KMS-11 (cell line): ENCODE results near the gene NDST1.
A peak's percentile ranks its signal among the peaks of the same experiment; 100 is the strongest.

Experiments
- H2AFZ ChIP-seq: fragments of 200-600 bp; sonication (generic); 2 replicates; pipeline ENCODE4 v1.6.1; 2016; ENCODE audit warnings: antibody characterized with exemption, mixed run types, low read depth
- H3K27ac ChIP-seq: fragments of 200-600 bp; sonication (generic); 2 replicates; pipeline ENCODE4 v1.6.1; 2016; ENCODE audit warnings: mild to moderate bottlenecking, mixed run types
- H3K27me3 ChIP-seq: fragments of 200-600 bp; sonication (generic); 2 replicates; pipeline ENCODE4 v1.6.1; 2017; ENCODE audit warnings: mild to moderate bottlenecking, low read depth, mixed run types, moderate library complexity; ENCODE audit not compliant: insufficient read depth
- H3K36me3 ChIP-seq: fragments of 200-600 bp; sonication (generic); 2 replicates; pipeline ENCODE4 v1.6.1; 2017; ENCODE audit warnings: mild to moderate bottlenecking, mixed run types; ENCODE audit not compliant: insufficient read depth
- H3K4me1 ChIP-seq: fragments of 200-600 bp; sonication (generic); 2 replicates; pipeline ENCODE4 v1.6.1; 2016; ENCODE audit warnings: mild to moderate bottlenecking, low read depth, mixed run types; ENCODE audit not compliant: poor library complexity, severe bottlenecking
- H3K4me2 ChIP-seq: fragments of 200-600 bp; sonication (generic); 2 replicates; pipeline ENCODE4 v1.7.0; 2016; ENCODE audit warnings: mild to moderate bottlenecking, mixed run types
- H3K4me3 ChIP-seq: fragments of 200-600 bp; sonication (generic); IDR thresholded peaks from 2 replicates; pipeline ENCODE4 v1.6.1; 2017; ENCODE audit warnings: low read depth, low read length, mixed read lengths; ENCODE audit not compliant: insufficient read depth
- H3K79me2 ChIP-seq: fragments of 200-600 bp; sonication (generic); 2 replicates; pipeline ENCODE4 v1.6.1; 2016; ENCODE audit warnings: low read depth, mixed run types; ENCODE audit not compliant: insufficient read depth
- H3K9ac ChIP-seq: fragments of 200-600 bp; sonication (generic); 2 replicates; pipeline ENCODE4 v1.6.1; 2016; ENCODE audit warnings: mild to moderate bottlenecking, mixed run types
- H4K20me1 ChIP-seq: fragments of 200-600 bp; sonication (generic); 2 replicates; pipeline ENCODE4 v1.6.1; 2016; ENCODE audit warnings: mild to moderate bottlenecking, mixed run types; ENCODE audit not compliant: insufficient read depth
- TF ChIP-seq, protein P1 (sequence below): fragments of 200-600 bp; sonication (generic); conservative IDR thresholded peaks from 2 replicates; pipeline ENCODE4 v1.6.1; 2017; ENCODE audit warnings: low read depth, mild to moderate bottlenecking, antibody characterized with exemption, low read length, moderate library complexity, mixed read lengths

Gene NDST1

DNA sequence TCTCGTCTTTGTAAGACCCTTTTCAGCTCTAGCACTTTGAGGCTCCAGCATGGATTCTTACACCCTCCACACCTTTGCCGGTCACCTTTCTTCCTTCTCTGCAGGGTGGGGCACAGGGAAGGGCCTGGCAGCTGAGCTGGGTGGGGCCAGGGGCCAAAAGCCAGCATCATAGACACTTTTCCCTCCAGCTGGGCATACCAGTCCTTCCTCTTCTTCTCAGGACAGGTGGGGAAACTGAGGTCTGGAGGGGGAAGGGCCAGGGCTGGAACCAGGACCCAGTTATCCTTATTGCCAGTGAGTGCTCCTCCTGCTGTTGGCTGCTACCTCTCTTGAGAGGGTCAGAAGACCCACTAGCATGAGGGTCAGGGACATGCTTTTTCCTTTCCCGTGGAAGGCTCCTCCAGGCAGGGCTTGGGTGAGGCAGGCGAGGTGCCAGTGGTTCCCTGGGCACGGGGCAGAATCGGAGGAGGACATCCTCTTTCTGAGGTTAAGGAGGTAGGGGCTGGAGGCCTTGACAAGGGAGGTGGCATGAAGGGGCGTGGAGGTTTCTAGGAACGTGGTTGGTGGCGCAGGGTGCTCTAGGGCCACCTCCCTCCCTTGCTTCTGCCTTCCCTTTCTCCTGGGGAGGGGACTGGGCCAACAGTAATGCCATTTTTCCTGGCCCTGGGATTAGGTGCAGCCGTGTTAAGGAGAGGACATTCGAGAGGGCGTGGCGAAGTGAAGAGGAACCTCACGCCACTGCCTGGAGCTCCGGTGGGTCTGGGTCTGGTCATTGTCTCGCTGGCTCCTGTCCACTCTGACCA lies at the start of gene NDST1:
Gene NDST1 (plus strand): TSS at position 658 of the 803 bp plus-strand sequence. CDS start 13,124 bp downstream, outside the sequence.
- Histone ChIP-seq H2AFZ (no peak within 1 kb of the TSS), H3K4me1 (no peaks in the 10 kb centered on the region), H3K36me3 (no peaks in the 10 kb centered on the region), H3K79me2 (no peaks in the 10 kb centered on the region), H3K4me3 (no peak within 1 kb of the TSS), H4K20me1 (no peaks in the 10 kb centered on the region), H3K27ac (no peak within 1 kb of the TSS), H3K4me2 (no peak within 1 kb of the TSS), H3K27me3 (no peaks in the 10 kb centered on the region), H3K9ac (no peak within 1 kb of the TSS)
- TF ChIP-seq, protein P1, sequence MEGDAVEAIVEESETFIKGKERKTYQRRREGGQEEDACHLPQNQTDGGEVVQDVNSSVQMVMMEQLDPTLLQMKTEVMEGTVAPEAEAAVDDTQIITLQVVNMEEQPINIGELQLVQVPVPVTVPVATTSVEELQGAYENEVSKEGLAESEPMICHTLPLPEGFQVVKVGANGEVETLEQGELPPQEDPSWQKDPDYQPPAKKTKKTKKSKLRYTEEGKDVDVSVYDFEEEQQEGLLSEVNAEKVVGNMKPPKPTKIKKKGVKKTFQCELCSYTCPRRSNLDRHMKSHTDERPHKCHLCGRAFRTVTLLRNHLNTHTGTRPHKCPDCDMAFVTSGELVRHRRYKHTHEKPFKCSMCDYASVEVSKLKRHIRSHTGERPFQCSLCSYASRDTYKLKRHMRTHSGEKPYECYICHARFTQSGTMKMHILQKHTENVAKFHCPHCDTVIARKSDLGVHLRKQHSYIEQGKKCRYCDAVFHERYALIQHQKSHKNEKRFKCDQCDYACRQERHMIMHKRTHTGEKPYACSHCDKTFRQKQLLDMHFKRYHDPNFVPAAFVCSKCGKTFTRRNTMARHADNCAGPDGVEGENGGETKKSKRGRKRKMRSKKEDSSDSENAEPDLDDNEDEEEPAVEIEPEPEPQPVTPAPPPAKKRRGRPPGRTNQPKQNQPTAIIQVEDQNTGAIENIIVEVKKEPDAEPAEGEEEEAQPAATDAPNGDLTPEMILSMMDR, result no peak

DNA sequence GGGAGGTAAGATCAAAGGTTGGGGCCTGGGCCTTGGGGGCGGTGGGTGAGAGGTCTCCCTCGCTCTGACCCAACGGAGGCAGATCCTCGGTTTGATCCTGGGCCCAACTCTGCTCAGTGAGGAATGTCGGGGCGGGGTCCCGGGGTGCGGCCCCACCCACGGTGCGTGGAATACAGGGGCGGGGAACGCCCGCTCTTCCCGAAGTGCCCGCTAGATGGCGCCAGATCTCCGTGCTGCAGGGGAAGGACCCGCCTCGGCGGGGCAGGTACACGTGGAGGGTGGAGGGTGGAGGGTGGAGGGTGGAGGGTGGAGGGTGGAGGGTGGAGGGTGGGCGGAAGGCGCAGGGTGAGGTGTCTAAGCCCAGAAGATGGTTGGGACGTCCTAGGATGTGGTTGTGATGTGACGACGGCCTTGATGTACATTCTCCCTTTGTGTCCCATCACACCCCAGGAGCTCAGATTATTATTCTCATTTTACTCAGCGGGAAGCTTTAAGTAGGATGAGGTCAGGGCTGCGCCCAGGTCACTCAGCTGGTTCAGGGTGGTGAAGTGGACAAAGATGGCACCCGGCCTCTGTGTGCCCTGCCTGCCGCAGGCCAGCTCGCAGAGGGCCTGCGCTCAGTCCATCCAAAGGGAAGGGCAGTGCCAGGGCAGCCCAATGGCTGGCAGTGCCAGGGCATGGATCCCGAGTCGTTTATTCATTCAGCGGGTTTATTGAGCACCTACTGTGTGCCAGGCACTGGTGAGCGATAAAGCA lies 49.0 kb upstream of the NDST1 start:
- Histone ChIP-seq H3K4me1 (peaks cover 19% of the 10 kb centered on the region), H2AFZ (peak overlapping the region; percentile 59), H4K20me1 (no peaks in the 10 kb centered on the region), H3K36me3 (no peaks in the 10 kb centered on the region), H3K79me2 (no peaks in the 10 kb centered on the region), H3K4me2 (0 out of 2 replicates have a peak overlapping the region, but pooled peaks have one; percentile 33), H3K27ac (no peak overlapping the region), H3K27me3 (no peaks in the 10 kb centered on the region), H3K4me3 (no peak overlapping the region), H3K9ac (no peak overlapping the region)
- TF ChIP-seq, protein P1, result no peak; the same call in 1 of the 2 replicates

DNA sequence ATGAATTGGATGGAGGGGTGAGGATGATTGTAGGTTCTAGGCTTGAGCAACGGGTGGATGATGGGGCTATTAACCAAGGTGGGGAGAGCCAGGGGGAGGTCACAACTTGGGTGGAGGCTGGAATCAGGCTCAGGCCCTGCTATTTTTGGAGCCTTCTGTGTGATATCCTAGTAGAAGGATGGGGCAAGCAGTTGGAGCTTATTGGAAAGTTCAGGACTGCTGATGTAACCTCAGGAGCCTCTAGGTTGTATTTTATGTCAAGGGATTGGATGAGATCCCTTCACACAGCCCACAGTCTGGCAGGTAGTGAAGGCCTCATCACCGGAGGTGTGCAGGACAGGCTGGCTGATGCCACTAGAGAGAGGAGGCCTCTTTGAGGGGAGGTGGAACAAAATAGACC lies 47.1 kb upstream of the NDST1 start:
- Histone ChIP-seq H4K20me1 (no peaks in the 10 kb centered on the region), H3K36me3 (no peaks in the 10 kb centered on the region), H3K27me3 (no peaks in the 10 kb centered on the region), H3K9ac (peak overlapping the region; percentile 18; the same call in 1 of the 2 replicates), H3K27ac (peak overlapping the region; percentile 40), H3K4me3 (no peak overlapping the region), H3K4me1 (peaks cover 19% of the 10 kb centered on the region), H3K4me2 (peak overlapping the region; percentile 33), H3K79me2 (no peaks in the 10 kb centered on the region), H2AFZ (peak overlapping the region; percentile 49)
- TF ChIP-seq, protein P1, result no peak

DNA sequence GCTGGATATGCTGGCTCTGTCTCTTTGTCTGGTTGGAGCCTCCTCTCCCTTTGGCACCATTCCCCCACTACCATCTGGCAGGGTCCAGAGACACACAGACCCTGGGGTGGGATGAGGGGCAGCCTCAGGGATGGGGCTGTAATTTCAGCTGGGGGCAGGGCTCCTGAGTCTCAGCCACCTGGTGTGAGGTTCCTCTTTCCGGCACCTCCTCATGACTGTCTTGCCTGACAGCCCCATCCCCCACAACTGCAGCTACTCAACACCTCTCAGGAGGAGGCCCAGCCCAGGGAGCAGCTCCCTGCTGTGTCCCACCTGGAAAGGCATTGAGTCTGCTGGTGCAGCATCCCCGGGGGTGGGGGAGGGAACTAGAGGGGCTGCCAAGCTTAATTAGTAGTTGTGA lies 46.7 kb upstream of the NDST1 start:
- TF ChIP-seq, protein P1, result no peak
- no peaks in the 10 kb centered on the region for H3K79me2 ChIP-seq
- H3K9ac ChIP-seq, result peak overlapping the region; percentile 18; the same call in 1 of the 2 replicates
- no peaks in the 10 kb centered on the region for H3K36me3 ChIP-seq
- H3K27ac ChIP-seq, result peak overlapping the region; percentile 40
- no peak overlapping the region for H3K4me3 ChIP-seq
- no peaks in the 10 kb centered on the region for H4K20me1 ChIP-seq
- peaks cover 19% of the 10 kb centered on the region for H3K4me1 ChIP-seq
- no peaks in the 10 kb centered on the region for H3K27me3 ChIP-seq
- H2AFZ ChIP-seq, result peak overlapping the region; percentile 49
- H3K4me2 ChIP-seq, result peak overlapping the region; percentile 33
